G401.6 (cell line): ENCODE measurements around the gene PPP1CA.
A peak's percentile ranks its signal among the peaks of the same experiment; 100 is the strongest.
"Not testable (repeated sequence)": the region's sequence is repeated elsewhere in the genome, so short reads cannot be mapped to it uniquely, and the experiment has no call there.

Experiments used
- FAIRE-seq: peaks from 2 replicates; lab custom pipeline; 2012; peaks lifted over from hg19 to GRCh38; lab: Jason Lieb, UNC

Gene PPP1CA

DNA sequence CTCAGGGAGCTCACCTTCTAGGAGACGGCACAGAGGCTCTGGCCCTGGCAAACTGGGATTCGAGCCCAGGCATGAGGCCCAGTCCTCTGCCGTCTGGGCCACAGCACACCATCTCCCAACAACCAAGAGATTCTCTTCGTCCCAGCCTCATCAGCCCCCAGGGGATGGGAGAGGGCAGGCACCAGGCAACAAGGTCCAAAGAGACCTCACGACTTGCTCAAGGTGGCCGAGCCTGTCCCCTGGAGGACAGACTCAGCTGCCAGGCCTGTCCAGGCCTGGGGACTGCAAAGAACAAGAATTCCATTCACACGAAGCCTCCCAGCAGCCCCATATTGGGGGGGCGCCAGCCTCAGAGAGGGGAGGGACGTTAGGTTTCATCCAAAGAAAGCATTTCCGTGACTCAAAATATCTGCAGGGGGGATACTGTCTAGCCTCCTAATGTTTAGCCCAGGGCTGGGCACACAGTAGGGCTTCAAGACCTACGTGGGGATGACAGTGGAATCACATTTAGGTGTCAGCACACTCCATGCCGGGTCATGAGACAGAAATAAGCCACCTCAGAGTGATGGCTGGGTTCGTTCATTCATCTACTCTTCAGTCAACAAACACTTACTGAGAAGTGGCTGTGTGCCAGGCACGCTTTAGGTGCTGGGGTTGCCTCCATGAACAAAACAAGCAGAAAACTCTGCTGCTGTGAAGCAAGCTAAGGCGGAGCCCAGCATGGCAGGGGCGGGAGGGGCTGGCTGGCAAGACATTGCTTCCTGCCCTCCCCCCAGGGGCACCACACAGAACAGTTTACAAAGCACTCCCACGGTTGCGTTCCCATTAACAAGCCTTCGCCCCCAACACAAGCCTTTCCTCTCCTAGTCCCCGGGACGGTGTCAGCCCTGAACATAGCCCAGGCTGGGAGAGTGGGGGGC is 15.0 kb upstream of the PPP1CA start:
- peak; percentile 15 for FAIRE-seq

DNA sequence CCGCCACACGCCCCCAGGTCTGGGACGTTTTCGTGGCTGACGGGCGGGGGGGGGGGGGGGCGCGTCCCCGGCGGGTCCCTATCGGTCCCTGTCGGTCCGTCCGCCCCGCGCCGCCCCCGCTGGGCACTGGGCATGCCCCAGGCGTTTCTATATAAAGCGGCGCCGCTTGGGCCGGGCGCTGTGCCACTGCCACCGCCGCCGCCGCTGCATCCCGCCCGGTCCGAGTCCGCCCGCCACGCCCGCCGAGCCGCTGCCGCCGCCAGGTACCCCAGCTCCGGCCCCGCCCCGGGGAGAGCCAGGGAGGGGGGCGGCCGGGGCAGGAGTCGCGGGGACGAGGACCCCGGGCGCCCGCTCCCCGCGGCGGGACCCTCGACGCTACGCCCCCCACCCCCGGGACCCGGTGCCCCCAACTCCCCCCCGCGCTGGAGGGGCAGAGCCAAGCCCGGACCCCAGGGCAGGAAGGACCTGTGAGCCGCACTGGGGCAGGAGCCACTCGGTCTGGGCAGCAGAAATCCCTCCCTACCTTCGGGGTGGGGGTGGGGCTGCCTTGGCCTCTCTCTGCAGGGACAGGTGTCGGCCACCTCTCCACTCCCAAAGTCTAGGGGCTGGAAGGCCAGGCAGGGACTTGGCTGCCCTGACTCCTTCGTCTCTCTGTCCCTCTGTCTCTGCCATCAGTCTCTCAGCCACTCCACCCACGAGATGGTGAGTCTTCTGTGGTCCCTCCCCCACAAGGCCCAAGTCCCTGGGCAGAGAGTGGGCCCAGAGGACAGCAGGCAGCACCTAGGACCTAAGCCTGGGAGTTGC is 14.0 kb upstream of the PPP1CA start, which contains the start of gene CARNS1:
Gene CARNS1, plus strand, starts transcription at position 178 of the 804 bp plus-strand sequence. Its CDS starts 522 bp downstream, at position 700.
- FAIRE-seq: no peak

DNA sequence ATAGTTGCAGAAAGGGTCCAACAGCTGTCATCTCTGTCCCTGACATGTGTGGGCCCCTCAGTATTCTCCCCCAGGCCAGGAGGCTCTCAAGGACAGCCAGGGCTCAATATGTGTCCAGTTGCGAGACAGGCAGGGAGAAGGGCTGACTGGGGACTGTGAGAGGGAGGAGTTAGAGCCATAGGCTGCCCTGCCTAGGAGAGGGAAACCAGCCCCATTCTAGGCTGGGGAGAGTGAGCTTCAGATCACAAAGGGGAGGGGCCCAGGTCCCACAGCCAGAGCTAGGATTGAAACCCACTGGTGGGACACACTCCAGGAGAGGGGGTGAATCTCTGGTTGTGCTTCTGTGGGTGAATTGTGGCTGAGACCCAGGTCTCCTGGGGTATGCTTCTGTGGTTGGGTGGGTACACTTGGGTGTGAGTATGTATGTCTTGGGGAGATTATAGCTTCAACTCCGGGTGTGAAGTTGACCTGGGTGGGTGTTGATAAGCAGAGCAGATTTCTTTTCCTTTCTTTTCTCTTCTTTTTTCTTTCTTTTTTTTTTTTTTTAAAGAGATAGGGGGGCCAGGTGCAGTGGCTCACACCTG is 11.7 kb upstream of the PPP1CA start:
- FAIRE-seq: no peak

DNA sequence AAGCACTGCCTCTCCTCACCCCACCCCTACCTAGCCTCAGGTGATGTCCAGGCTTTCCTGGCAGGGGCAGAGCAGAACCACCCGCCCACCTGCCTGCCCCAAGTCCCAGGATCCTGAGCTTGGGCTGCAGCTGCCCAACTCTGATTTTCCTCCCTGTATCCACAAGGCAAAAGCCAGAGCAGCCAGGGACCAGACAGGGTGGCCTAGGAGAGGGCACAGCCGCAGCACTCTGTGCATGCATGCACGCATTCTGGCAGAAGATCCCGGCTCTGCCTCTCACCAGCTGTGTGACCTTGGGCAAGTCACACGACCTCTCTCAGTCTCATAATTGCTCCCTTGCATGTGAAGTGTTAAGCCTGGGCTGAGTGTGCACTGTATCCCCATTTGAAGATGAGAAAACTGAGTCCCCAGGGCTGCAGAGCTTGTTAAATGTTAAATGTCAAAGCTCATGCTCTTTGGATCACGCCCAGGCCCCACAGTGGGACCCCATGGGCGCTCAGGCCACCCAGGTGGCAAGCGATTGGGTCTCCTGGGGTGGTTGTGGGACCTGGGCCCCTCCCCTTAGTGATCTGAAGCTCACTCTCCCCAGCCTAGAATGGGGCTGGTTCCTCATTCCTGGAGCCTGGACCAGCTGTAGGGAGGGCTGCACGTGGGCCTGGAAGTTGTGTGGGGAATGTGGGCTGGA is 11.0 kb upstream of the PPP1CA start:
- FAIRE-seq: no peak

DNA sequence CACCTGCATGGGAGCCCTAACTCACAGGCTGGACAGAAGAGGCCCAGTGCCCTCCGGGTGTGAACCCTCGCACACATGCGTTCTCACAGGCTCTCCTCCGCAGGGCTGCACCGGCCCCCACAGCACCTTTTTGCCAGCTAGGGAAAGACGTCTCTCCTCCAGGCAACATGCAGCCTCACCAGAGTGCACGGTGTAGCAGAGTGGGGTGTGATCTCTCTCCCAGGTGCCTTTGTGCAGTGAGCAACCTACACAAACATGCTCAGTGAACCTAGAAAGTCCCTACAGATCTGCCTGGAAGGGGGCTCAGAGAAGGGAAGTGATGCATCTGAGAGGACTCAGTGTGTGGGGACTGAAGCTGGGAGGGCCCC is 10.1 kb upstream of the PPP1CA start:
- FAIRE-seq: no peak

DNA sequence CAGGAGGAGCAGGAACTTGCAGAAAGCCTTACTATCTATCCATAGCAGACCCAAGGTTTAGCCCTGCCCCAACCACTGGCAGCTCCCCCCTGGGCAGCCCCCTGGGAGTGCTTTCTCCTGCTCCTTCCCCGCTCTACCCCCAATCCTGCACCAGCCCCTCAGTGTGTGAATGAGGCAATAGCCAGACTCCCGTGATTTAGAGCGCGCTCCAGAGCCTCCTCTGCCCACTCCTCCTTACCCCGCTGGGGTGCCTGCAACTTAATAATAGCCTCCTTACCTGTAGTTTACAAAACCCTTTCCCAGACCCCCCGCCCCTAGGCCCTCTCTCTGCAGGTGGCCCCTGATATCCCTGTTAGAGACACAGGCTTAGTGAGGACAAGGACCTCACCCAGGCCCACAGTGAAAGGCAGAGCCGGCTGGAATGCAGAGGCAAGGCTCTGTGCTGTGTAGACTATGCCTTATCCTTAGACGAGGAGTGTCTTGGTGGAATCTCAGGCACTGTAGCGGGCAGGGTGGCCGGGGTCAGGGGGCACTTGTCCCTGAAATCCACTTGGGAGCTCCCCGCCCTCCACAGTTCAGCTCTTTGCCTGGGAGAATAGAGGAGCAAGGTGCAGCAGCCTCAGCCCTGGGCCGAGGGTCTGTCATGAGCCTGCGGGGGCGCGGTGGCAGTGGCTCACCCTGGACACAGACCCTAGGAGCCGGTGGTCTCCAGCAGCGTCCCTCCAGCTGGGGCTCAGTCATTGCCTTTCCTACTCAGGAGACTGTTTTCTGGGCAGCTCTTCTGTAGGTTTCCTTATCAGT is 9.5 kb upstream of the PPP1CA start:
- FAIRE-seq: no peak

DNA sequence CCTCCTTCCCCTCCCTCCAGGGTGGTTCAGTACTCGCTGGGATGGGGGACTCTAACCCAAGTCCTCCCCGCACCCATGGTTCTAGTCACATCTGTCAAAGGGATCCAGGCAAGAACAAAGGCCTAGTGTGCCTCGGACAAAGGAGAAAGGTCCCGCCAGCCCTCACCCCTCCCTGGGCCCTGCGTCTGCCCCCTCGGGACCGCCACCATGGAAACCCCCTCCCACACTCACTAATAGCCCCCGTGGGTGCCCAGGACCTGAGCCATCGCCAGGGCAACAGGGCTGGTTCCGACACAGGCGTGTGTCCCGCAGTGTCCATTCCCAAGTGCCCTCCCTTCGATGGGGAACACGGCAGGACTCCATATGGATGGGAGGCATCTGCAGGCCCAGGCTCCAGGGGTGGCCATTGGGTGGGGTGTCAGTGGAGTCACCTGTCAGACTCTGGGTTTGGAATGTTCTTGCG is 8.7 kb upstream of the PPP1CA start:
- FAIRE-seq: no peak

DNA sequence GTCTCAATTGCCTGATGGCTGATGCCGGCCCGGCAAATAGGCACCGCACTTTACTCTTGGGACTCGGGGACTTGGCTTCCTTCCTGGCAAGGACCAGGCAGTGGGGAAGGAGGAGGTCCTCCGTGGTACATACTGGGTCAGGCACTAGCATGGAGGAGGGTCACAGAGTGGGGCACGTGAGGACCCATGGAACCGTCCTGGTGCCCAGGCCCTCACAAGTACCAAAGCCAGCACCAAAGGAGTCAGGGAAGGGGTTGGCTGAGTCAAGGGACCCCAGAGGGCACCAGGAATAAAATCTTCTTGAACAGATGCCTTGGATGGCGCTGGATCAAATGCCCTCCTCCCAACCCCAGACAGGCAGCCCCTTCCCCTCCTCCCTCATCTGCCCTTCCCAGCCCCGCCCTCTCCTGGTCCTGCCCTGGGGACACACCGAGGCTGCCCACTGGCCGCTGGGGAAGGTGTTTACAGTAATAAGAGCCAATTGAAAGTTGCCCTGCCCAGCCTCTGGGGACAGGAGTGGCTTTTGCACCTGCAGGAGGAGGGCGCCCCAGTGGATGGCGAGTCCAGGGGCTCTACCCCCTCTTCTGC is 8.2 kb upstream of the PPP1CA start:
- no peak for FAIRE-seq

DNA sequence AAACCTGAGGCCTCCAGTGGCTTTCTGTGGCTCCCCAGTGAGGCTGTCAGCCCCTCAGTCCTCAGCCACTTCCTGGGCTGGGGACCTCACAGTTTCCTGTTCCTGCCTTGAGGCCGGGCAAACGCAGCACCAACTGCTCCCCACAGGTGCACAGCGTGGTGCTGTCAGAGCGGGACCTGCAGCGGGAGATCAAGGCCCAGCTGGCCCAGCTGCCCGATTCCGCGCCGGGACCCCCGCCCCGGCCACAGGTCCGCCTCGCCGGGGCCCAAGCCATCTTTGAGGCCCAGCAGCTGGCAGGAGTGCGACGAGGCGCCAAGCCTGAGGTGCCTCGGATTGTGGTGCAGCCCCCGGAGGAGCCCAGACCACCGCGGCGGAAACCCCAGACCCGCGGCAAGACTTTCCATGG is 7.6 kb upstream of the PPP1CA start:
- FAIRE-seq: no peak

DNA sequence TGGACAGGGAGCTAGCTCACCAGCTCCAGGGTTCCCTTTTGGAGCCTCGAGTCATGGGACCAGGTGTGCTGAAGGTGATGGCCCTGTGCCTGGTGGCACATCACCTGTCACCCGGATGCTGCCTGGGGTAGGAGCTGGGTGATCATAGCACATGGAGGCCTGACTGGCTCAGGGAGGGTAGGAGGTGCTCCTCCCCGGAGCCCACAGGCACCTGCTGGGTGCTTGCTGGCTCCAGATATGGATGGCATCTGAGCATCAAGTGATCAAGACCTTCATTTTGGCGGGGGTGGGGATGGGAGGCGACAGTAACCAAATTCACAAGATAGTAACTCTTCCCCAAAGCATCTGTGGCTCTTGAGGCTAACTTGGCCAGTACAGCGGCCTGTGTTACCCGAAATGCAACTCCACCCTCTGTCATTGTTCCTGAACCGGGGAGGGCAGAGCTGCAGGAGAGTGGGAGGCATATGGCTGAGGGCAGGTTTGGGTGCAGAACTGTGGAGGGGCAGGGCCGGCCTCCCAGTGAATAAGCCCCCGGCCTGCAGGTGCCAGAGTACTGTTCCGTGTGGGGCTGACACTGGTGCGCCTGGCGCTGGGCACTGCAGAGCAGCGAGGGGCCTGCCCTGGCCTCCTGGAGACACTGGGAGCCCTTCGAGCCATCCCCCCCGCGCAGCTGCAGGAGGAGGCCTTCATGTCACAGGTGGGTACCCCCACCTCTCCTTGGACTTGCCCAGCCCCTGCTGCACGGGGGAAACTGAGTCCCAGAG is 7.0 kb upstream of the PPP1CA start:
- no peak for FAIRE-seq

DNA sequence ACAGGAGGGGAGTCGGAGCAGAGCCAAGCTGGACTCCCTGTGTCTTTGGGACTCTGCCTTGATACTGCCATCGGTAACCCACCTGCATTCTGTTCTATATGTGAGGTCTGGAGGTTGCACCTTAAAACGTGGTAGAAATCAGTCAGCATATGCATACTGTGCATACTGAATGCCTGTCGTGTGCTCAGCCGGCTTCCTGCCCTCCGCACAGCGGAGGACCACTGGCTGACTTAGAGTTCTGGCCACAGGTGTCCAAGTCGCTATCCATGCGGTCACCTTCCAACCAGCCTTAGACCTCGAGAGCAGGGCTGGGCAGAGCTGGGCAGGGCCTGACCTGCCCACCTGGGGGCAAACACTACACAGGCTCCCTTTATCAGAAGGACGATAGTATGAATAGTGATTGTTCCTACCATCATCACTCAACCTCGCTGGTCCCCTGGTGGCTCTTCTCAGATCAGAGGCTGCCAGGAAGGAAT is 6.1 kb upstream of the PPP1CA start:
- no peak for FAIRE-seq

DNA sequence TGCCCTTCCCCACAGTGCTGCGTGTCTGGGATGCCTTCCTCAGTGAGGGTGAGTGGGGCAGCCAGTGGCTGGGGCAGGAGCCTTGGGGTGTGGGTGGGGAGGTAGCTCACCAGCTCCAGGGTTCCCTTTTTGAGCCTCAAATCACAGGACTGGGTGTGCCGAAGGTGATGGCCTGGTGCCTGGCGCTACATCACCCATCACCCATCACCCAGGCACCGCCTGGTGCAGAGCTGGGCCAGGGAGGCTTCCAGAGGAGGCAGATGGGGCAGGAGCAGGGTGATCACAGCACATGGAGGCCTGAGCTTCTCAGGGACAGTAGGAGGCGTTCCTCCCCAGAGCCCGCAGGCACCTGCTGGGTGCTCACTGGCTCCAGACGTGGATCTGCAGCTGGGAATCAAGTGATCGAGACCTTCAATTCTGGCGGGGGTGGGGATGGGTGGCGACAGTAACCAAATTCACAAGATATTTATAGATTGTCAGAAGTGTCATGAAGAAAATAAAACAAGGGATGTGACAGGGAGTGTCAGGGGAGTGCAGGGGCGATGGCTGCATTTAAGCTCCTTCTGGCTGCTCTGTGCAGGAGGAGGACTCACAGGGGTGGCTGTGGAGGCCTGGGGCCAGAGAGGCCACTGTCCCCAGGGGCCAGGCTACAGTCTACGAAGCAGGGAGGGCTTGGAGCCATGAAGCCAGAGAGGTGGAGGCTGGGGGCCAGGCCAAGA is 5.5 kb upstream of the PPP1CA start:
- FAIRE-seq: no peak

DNA sequence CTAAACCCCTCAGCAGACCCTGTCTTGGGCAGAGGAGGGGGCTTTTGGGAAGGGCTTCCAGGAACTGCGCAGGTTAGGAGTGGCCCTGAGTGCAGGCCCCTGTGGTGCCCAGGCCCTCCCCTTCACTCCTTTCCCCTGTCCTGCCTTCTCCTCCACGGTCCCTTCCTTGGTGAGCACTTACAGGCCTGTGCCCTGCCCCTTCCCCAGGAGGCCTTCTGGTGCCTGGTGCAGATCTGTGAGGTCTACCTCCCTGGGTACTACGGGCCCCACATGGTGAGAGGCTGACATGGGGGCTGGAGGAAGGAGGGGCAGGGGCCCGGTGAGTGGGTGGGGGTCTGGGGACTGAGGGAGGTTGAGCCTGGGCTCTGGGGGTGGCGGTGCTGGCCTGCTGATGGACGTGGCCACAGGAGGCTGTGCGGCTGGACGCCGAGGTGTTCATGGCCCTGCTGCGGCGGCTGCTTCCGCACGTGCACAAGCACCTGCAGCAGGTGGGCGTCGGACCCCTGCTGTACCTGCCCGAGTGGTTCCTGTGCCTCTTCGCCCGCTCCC is 4.8 kb upstream of the PPP1CA start:
- FAIRE-seq: no peak

DNA sequence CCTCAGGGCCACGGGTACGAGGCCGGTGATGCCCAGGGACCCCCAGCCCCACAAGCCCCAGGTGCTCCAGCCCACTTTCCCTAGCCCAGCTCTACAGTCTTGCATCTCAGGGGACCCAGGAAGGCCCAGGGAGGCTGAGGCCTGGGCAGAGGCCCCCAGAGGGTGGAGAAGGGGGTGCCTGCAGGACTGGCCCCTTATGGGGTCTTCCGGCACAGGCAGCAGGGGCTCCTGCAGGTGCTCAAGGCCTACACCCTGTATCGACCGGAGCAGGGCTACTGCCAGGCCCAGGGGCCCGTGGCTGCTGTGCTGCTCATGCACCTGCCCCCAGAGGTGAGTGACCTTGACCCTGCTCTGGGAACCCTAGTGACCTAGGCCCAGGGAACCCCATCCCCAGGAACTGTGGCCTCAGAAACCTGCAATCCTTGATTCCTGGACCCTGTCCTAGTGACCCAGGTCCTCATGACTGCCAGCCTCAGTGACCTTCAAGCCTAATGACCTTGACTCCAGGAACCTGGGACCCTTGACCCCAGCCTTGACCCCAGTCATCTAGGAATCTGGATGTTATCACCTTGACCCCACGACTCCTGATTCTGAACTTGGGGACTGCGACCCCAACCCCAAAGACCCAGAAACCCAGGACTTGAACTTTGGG is 4.2 kb upstream of the PPP1CA start:
- FAIRE-seq: no peak

DNA sequence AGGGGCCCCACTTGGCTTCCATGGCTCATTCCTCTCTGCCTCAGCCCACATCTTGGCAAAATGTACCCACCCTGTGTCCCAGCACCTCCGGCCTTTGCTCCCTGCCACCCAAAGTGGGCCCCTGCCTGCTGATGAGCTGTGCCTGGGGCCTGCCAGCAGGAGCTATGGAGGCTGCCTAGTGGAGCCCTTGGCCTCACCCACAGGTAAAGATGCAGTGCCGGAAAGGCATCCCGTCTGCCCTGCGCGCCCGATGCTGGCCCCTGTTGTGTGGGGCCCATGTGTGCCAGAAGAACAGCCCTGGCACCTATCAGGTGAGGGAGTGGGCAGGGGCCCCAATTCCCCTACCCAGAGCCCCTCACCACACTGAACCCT is 3.5 kb upstream of the PPP1CA start:
- FAIRE-seq: no peak

DNA sequence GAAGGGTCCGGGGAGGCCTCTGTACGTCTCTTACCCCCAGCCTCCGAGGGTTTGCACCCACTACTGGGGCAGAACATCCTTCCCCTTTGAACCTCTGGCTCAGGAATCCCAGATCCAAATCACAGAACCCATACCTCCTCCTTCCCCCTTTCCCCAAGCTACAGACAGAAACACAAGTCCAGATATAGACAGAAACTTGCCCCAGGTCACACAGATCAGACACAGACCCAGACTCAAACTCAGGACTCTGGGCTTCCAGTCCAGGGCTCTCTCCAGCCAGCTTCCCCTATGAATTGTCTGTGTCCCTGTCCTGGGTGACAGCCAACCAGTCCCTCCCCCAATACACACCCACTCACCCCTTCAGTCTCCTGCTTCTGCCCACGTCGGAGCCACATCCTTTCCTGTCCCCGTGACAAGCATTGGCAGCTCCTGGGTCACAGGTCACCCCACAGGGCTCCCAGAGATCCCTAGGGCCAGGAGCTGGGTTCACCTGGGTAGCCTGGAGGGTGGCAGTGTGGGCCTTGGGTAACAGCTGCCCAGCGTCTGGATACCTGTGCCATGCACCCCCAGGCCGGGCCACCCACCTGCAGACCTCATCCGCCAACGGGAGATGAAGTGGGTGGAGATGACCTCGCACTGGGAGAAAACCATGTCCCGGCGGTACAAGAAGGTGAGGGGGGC is 3.0 kb upstream of the PPP1CA start:
- FAIRE-seq: no peak

DNA sequence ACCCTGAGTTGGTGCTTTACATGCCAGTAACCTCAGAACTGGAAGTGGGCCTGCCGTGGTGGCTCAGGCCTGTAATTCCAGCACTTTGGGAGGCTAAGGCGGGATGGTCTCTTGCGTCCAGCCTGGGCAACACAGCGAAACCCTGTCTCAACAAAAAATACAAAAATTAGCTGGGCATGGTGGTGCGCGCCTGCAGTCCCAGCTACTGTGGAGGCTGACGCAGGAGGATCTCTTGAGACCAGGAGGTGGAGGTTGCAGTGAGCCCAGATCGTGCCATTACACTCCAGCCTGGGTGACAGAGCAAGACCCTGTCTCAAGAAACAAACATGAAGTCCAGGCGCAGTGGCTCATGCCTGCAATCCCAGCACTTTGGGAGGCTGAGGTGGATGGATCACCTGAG is 1.4 kb upstream of the PPP1CA start:
- FAIRE-seq: not testable (repeated sequence)
